ENCODE data around the gene PAFAH1B2. TPM values are rescaled to one million over a fixed set of nuclear protein-coding genes. Genes with fewer than 3 reads are reported as not detected.

Gene PAFAH1B2
- total RNA-seq, 1 donor from 2014 or later: 203 TPM

DNA sequence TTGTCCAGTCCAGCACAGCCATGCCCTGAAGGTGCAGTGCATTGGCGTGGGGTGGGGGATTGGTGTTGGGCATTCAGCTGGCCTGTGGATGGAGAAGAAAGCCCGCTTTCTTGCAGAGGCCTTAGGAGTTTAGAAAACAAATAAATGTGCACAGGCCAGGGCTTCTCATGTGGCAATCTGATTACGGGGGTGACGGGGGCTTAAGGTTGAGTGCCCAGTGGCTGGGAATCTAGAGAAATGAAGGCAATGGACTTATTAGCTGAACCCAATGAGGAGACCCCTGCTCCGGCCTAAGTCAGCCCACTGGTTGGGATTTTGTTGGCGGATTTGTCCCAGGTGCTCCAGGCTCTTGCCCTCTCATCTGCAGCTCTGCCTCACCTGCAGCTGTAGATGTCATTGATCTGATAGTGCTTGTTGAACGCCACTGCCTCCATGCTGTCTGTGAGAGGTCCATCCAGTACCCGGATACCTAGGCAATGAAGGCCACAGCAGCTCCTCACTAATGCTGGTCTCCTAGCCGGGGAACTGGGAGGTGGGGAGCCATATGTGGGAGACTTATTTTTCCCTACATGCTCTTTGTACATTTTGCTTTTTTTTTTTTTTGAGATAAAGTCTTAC is 81.6 kb downstream of the PAFAH1B2 start:
- H3K27ac ChIP-seq: no peak overlapping the region
- DNase-seq (ENCODE audit: low spot score): no peak
- no peak overlapping the region for H3K4me3 ChIP-seq
- H3F3A ChIP-seq (ENCODE audit: low read depth): peaks cover 8% of the 10 kb centered on the region
- H3K9ac ChIP-seq: no peak overlapping the region
- no peak for TF ChIP-seq EZH2phosphoT487 (IDR thresholded peaks at IDR 0.05)
- TF ChIP-seq EZH2 (IDR thresholded peaks at IDR 0.05): no peak
- TF ChIP-seq, protein P1, sequence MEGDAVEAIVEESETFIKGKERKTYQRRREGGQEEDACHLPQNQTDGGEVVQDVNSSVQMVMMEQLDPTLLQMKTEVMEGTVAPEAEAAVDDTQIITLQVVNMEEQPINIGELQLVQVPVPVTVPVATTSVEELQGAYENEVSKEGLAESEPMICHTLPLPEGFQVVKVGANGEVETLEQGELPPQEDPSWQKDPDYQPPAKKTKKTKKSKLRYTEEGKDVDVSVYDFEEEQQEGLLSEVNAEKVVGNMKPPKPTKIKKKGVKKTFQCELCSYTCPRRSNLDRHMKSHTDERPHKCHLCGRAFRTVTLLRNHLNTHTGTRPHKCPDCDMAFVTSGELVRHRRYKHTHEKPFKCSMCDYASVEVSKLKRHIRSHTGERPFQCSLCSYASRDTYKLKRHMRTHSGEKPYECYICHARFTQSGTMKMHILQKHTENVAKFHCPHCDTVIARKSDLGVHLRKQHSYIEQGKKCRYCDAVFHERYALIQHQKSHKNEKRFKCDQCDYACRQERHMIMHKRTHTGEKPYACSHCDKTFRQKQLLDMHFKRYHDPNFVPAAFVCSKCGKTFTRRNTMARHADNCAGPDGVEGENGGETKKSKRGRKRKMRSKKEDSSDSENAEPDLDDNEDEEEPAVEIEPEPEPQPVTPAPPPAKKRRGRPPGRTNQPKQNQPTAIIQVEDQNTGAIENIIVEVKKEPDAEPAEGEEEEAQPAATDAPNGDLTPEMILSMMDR (IDR thresholded peaks at IDR 0.05): no peak
- no peak overlapping the region for H3K4me2 ChIP-seq
- Mint-ChIP-seq H3K27me3 (ENCODE audit: insufficient read depth, low read depth) (no peaks in the 10 kb centered on the region), H3K4me3 (no peak overlapping the region), H3K4me1 (peaks cover 11% of the 10 kb centered on the region), H3K27ac (no peak overlapping the region), H3K9me3 (no peaks in the 10 kb centered on the region), H3K36me3 (peaks cover 7% of the 10 kb centered on the region)
- H3K27me3 ChIP-seq: no peaks in the 10 kb centered on the region
- no peaks in the 10 kb centered on the region for H3K4me1 ChIP-seq
- H4K20me1 ChIP-seq (ENCODE audit: low read depth): no peaks in the 10 kb centered on the region
- peaks cover 9% of the 10 kb centered on the region for H3K79me2 ChIP-seq (ENCODE audit: low read depth)
- no peaks in the 10 kb centered on the region for H3K36me3 ChIP-seq
- H3K9me3 ChIP-seq (ENCODE audit: low read depth): no peaks in the 10 kb centered on the region
- no peak overlapping the region for H2AFZ ChIP-seq (replicated peaks)

Other genes with a start within 250 kb of the PAFAH1B2 start
- 19.7 and 24.4 TPM in 2 replicates for gene SIK3, start 45.9 kb upstream of the PAFAH1B2 start, total RNA-seq (ENCODE audit: low replicate concordance)
- 13.3 and 20.5 TPM in 2 replicates for gene SIDT2, start 34.5 kb downstream of the PAFAH1B2 start, total RNA-seq (ENCODE audit: low replicate concordance)
- gene TAGLN, start 55.1 kb downstream of the PAFAH1B2 start, total RNA-seq (ENCODE audit: low replicate concordance): 24.5 and 34.0 TPM in 2 replicates
- gene PCSK7, start 87.8 kb downstream of the PAFAH1B2 start, total RNA-seq (ENCODE audit: low replicate concordance): 14.2 and 36.6 TPM in 2 replicates
- 20.9 and 43.6 TPM in 2 replicates for gene RNF214, start 88.4 kb downstream of the PAFAH1B2 start, total RNA-seq (ENCODE audit: low replicate concordance)
- 7.6 and 10.3 TPM in 2 replicates for gene BACE1-AS, start 147.1 kb downstream of the PAFAH1B2 start, total RNA-seq (ENCODE audit: low replicate concordance)
- gene BACE1, start 172.0 kb downstream of the PAFAH1B2 start, total RNA-seq (ENCODE audit: low replicate concordance): 8.2 and 16.3 TPM in 2 replicates
- gene CEP164, start 183.6 kb downstream of the PAFAH1B2 start, total RNA-seq (ENCODE audit: low replicate concordance): 24.2 and 26.0 TPM in 2 replicates